ENCODE data around the gene NRIP2.

The NRIP2 gene

GRCh38 chr12:2813214-2814185, 21.3 kb downstream of the NRIP2 start:
- DNase-seq (ENCODE audit: low read depth in 1 of 2, low spot score in 1 of 2) = peak; percentile 47 to 83
- in situ Hi-C loops (cut with HindIII; ENCODE audit: low pct_unique_long_range_greater_than_20kb, low sequenced_read_pairs) = no loop called here
- no peak for TF ChIP-seq JUND (IDR thresholded peaks at IDR 0.05; ENCODE audit: low read depth)

DNA sequence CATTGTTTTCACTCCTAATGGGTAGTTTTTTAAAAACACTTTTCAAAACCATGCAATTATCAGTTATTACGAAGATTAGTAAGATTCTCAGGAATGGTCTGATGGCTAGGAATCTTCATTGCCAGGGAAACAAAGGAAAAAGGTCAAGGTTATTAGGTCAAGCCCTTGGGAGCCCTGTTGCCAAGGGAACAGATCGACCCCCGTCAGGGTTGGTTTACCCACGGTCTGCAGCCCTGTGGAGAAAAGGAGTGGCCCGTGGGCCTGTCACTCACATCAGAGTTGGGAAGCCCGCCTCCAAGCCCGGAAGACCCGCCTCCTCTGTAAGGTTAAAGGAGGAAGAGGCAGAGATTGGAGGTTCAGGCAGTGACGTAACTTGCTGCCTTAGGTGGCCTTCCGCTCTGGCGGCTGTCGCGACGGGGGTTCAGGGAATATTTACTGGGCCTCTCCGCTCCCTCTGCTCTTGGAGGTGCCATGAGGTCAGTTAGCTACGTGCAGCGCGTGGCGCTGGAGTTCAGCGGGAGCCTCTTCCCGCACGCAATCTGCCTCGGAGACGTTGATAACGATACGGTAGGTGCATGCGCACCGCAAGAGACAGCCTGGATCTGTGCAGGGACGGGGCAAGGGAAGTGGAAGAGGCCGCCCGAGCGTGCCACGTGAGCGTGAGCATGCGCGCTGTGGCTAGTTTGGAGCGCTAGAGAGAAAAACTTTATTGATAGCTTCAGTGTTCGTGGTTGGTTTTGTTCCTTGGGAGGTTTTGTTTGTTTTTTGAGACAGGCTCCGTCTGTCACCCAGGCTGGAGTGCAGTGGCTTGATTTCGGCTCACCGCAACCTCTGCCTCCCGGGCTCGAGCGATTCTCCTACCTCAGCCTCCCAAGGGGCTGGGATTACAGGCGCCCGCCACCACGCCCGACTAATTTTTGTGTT, 22.3 kb downstream of the NRIP2 start, which contains the start of gene ITFG2:
Gene ITFG2, plus strand, starts transcription at position 379 of the 924 bp plus-strand sequence. Its CDS starts 93 bp downstream, at position 472.
- DNase-seq (ENCODE audit: low read depth in 1 of 2, low spot score in 1 of 2) = peak; percentile 87 to 99
- in situ Hi-C loops (cut with HindIII; ENCODE audit: low pct_unique_long_range_greater_than_20kb, low sequenced_read_pairs) = no loop called here
- no peak for TF ChIP-seq JUND (IDR thresholded peaks at IDR 0.05; ENCODE audit: low read depth)

DNA sequence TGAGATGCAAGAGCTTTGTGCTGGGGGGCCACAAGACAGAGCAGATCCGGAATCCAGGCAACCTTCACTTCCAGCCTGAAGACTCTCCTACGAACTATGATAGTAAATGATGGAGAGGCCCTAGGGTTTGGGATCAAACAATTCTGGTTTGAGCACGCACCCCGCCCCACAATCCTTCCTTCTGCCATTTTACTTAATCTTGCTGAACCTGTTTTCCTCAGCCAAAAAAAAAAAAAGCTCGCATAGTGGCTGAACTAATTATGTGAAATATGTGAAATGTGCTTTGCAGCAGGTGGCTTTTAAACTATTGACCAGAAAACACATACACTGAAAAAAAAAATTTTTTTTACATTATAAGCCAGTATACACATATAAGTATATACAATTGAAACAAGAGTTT, 23.0 kb downstream of the NRIP2 start:
- in situ Hi-C loops (cut with HindIII; ENCODE audit: low pct_unique_long_range_greater_than_20kb, low sequenced_read_pairs) = no loop called here
- peak in 1 of 2 experiments; percentile 59 for DNase-seq (ENCODE audit: low read depth in 1 of 2, low spot score in 1 of 2)
- TF ChIP-seq JUND (IDR thresholded peaks at IDR 0.05; ENCODE audit: low read depth) = no peak

DNA sequence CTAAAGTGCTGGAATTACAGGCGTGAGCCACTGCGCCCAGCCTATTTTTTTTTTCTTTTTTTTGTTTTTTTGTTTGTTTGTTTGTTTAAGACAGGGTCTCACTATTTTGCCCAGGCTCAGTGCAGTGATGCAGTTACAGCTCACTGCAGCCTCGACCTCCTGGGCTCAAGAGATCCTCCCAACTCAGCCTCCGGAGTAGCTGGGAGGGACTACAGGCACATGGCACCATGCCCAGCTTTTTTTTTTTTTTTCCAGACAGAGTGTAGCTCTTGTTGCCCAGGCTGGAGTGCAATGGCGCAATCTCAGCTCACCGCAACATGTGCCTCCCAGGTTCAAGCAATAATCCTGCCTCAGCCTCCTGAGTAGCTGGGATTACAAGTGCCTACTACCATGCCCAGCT, 28.1 kb downstream of the NRIP2 start:
- no peak for TF ChIP-seq JUND (IDR thresholded peaks at IDR 0.05; ENCODE audit: low read depth)
- in situ Hi-C loops (cut with HindIII; ENCODE audit: low pct_unique_long_range_greater_than_20kb, low sequenced_read_pairs) = no loop called here
- peak in 1 of 2 experiments; percentile 51 for DNase-seq (ENCODE audit: low read depth in 1 of 2, low spot score in 1 of 2)

- DNase-seq (ENCODE audit: low read depth in 1 of 2, low spot score in 1 of 2) = no peak
- in situ Hi-C loops (cut with HindIII; ENCODE audit: low pct_unique_long_range_greater_than_20kb, low sequenced_read_pairs) = no loop called here
- no peak for TF ChIP-seq JUND (IDR thresholded peaks at IDR 0.05; ENCODE audit: low read depth)
Observed at GRCh38 chr12:2805143-2805520, 29.7 kb downstream of the NRIP2 start.

DNA sequence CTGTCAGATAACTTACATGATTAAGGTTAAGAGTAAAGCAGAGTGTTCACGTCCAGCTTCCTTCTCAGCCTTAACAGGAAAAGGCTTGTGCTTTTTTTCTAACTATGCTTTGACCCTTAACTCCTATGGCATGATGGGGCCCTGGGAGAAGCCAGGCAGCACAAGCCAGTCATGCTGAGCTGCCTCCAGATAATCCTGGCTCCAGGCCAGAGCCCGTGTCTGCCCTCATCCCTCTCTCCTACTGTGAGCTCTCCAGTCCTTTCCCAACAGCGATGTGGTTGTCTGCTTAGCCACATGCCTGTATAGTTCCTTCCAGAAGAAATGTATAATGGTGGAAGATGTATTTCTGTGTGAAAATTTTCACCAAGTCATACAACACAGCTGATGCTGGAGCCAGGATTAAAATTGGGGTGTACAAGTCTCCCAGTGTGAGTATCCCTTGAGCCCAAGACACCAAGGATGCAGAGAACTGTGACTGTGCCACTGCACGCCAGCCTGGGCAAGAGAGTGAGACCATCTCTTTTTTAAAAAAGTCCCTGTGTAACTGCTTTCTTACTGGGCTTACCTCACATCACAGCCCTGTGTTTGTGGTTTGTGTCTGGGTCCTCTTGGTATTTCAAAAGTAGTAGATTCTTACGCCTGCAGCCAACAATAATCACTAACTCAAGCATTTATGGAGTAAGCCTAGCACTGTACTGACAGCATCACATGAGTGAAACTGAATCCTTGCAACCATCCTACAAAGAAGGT, 30.3 kb downstream of the NRIP2 start:
- DNase-seq (ENCODE audit: low read depth in 1 of 2, low spot score in 1 of 2) = peak in 1 of 2 experiments; percentile 51
- no peak for TF ChIP-seq JUND (IDR thresholded peaks at IDR 0.05; ENCODE audit: low read depth)
- in situ Hi-C loops (cut with HindIII; ENCODE audit: low pct_unique_long_range_greater_than_20kb, low sequenced_read_pairs) = no loop called here

DNA sequence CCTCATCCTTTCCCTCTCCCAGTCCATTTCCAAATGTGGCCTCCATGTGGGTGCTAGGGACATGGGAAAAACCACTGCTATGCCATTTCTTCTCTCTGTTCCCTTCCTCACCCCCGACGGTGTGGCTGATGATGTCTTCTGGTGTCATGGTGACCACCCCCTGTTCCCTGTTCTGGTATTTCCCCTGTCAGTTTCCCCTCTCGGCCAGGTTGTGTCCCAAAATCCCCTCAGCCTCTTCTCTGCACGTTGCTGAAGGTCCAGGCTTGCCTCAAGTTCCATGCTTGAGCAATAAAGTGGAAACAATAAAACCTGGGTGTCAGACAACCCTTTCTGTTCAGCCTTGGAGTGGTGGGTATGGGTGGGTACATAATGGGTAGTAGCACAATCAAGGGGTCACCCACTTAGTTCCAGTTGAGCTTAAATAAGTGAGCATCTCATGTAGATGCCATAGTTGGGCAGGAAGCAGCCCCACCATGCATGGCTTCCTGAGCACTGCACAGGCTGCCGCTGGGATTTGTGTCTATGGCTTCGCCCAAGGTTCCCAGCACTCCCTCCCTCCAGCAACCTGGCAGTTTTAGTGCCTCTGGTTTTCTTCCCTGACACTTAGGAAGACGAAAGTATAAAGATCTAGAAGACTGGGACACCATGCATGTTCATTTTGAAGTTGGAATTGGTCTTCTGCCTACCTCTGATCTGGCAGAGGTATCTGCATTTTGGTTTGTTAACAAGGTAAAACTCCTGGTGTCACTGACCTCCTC, 31.0 kb downstream of the NRIP2 start:
- peak in 1 of 2 experiments; percentile 18 for DNase-seq (ENCODE audit: low read depth in 1 of 2, low spot score in 1 of 2)
- no peak for TF ChIP-seq JUND (IDR thresholded peaks at IDR 0.05; ENCODE audit: low read depth)
- in situ Hi-C loops (cut with HindIII; ENCODE audit: low pct_unique_long_range_greater_than_20kb, low sequenced_read_pairs) = no loop called here

DNA sequence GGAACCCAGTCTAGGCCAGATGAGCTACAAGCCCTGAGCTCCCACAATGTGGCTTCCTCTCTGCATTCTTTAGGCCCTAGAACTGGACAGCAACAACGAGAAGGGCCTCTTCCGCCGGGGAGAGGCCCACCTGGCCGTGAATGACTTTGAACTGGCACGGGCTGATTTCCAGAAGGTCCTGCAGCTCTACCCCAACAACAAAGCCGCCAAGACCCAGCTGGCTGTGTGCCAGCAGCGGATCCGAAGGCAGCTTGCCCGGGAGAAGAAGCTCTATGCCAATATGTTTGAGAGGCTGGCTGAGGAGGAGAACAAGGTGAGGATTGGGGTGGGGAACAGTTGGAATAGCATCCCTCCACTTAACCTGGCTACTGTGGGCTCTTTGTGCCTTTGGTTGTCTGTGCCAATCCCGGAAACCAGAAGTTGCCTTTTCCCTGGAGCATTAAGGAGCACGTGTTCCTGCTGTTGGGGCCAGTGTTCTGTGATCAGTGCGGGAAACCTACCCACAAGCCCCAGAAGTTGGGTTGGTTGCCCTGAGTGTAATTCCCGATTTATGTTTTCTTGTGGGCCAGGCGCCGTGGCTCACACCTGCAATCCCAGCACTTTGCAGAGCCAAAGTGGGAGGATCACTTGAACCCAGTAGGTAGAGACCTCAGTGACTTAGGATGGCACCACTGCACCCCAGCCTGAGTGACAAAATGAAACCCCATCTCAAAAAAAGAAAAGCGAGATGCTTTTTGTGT, 33.6 kb downstream of the NRIP2 start:
- no peak for TF ChIP-seq JUND (IDR thresholded peaks at IDR 0.05; ENCODE audit: low read depth)
- DNase-seq (ENCODE audit: low read depth in 1 of 2, low spot score in 1 of 2) = no peak
- in situ Hi-C loops (cut with HindIII; ENCODE audit: low pct_unique_long_range_greater_than_20kb, low sequenced_read_pairs) = no loop called here

- in situ Hi-C loops (cut with HindIII; ENCODE audit: low pct_unique_long_range_greater_than_20kb, low sequenced_read_pairs) = no loop called here
- DNase-seq (ENCODE audit: low read depth in 1 of 2, low spot score in 1 of 2) = peak in 1 of 2 experiments; percentile 79
- no peak for TF ChIP-seq JUND (IDR thresholded peaks at IDR 0.05; ENCODE audit: low read depth)
Observed at GRCh38 chr12:2800046-2800570, 34.7 kb downstream of the NRIP2 start.

DNA sequence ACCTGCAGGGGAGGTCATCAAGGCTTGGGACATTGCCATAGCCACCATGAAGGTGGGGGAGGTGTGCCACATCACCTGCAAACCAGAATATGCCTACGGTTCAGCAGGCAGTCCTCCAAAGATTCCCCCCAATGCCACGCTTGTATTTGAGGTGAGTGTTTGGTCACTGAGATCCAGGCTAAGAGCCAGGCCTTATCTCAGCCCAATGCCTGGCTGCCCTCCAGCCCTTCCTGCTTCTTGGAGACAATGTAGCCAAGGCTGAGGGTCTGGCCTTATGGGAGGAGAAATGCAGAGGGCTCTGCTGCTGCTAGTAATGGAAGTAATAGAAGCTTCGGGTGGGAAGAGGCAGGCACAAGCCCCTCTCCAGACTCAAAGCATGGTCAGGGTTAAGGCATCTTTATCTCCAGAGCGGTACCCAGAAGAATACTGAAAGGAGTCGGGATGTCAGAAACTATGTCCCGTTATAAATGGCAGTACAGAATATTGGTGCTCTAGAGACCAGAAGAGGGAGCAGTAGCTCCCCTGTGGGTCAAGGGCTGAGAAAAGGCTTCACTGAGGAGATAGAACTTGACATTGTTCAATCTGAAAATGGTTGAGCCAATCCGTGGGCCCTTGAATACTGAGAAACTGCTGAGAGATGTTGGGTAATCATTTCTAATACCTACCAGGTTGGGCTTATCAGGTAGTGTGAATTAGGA, 37.0 kb downstream of the NRIP2 start:
- in situ Hi-C loops (cut with HindIII; ENCODE audit: low pct_unique_long_range_greater_than_20kb, low sequenced_read_pairs) = no loop called here
- DNase-seq (ENCODE audit: low read depth in 1 of 2, low spot score in 1 of 2) = peak in 1 of 2 experiments; percentile 42
- TF ChIP-seq JUND (IDR thresholded peaks at IDR 0.05; ENCODE audit: low read depth) = no peak

All from T47D (cell line).